ENCODE results near the gene SAP30. TPM values are rescaled to one million over a fixed set of nuclear protein-coding genes. Genes with fewer than 3 reads are reported as not detected.

The SAP30 gene
- total RNA-seq, 1 donor from 2014 or later = 18.5 TPM

GRCh38 chr4:173337463-173337862 lies 33.3 kb upstream of the SAP30 start:
- Mint-ChIP-seq H3K36me3 (ENCODE audit: low read depth) (no peaks in the 10 kb centered on the region), H3K27ac (ENCODE audit: unreplicated experiment) (peak overlapping the region; percentile 69), H3K9me3 (ENCODE audit: low read depth) (no peaks in the 10 kb centered on the region), H3K4me1 (ENCODE audit: low read depth) (peaks cover 26% of the 10 kb centered on the region), H3K4me3 (ENCODE audit: unreplicated experiment) (no peak overlapping the region), H3K27me3 (ENCODE audit: low read depth) (no peaks in the 10 kb centered on the region)
- no peak for TF ChIP-seq CTCF (IDR thresholded peaks at IDR 0.05)
- DNase-seq (ENCODE audit: low spot score) = no peak

GRCh38 chr4:173343832-173344397 lies 26.8 kb upstream of the SAP30 start:
- no peaks in the 10 kb centered on the region for H3K36me3 Mint-ChIP-seq (ENCODE audit: low read depth)
- no peak overlapping the region for H3K4me3 Mint-ChIP-seq (ENCODE audit: unreplicated experiment)
- no peak for TF ChIP-seq CTCF (IDR thresholded peaks at IDR 0.05)
- H3K27ac Mint-ChIP-seq (ENCODE audit: unreplicated experiment) = no peak overlapping the region
- peaks cover 16% of the 10 kb centered on the region for H3K4me1 Mint-ChIP-seq (ENCODE audit: low read depth)
- no peaks in the 10 kb centered on the region for H3K9me3 Mint-ChIP-seq (ENCODE audit: low read depth)
- no peak for DNase-seq (ENCODE audit: low spot score)
- H3K27me3 Mint-ChIP-seq (ENCODE audit: low read depth) = no peaks in the 10 kb centered on the region

GRCh38 chr4:173345648-173346047 lies 25.1 kb upstream of the SAP30 start:
- Mint-ChIP-seq H3K27me3 (ENCODE audit: low read depth) (no peaks in the 10 kb centered on the region), H3K9me3 (ENCODE audit: low read depth) (no peaks in the 10 kb centered on the region), H3K36me3 (ENCODE audit: low read depth) (no peaks in the 10 kb centered on the region), H3K4me3 (ENCODE audit: unreplicated experiment) (no peak overlapping the region), H3K4me1 (ENCODE audit: low read depth) (peaks cover 16% of the 10 kb centered on the region), H3K27ac (ENCODE audit: unreplicated experiment) (peak overlapping the region; percentile 68)
- DNase-seq (ENCODE audit: low spot score) = no peak
- no peak for TF ChIP-seq CTCF (IDR thresholded peaks at IDR 0.05)

GRCh38 chr4:173346074-173346473 lies 24.7 kb upstream of the SAP30 start:
- Mint-ChIP-seq H3K36me3 (ENCODE audit: low read depth) (no peaks in the 10 kb centered on the region), H3K4me3 (ENCODE audit: unreplicated experiment) (no peak overlapping the region), H3K27ac (ENCODE audit: unreplicated experiment) (peak overlapping the region; percentile 68), H3K27me3 (ENCODE audit: low read depth) (no peaks in the 10 kb centered on the region), H3K4me1 (ENCODE audit: low read depth) (peaks cover 16% of the 10 kb centered on the region), H3K9me3 (ENCODE audit: low read depth) (no peaks in the 10 kb centered on the region)
- no peak for DNase-seq (ENCODE audit: low spot score)
- TF ChIP-seq CTCF (IDR thresholded peaks at IDR 0.05) = no peak

GRCh38 chr4:173347467-173347866 lies 23.3 kb upstream of the SAP30 start:
- no peaks in the 10 kb centered on the region for H3K9me3 Mint-ChIP-seq (ENCODE audit: low read depth)
- H3K36me3 Mint-ChIP-seq (ENCODE audit: low read depth) = no peaks in the 10 kb centered on the region

More at GRCh38 chr4:173347467-173347866, 23.3 kb upstream of the SAP30 start:
- Mint-ChIP-seq H3K4me1 (ENCODE audit: low read depth) (peaks cover 16% of the 10 kb centered on the region), H3K27ac (ENCODE audit: unreplicated experiment) (no peak overlapping the region), H3K4me3 (ENCODE audit: unreplicated experiment) (no peak overlapping the region), H3K27me3 (ENCODE audit: low read depth) (no peaks in the 10 kb centered on the region)
- no peak for TF ChIP-seq CTCF (IDR thresholded peaks at IDR 0.05)
- no peak for DNase-seq (ENCODE audit: low spot score)

Measured in chondrocyte (in vitro differentiated cells).